GM15510 (cell line): Measurements from ENCODE around the gene CDR2.
A peak's percentile ranks its signal among the peaks of the same experiment; 100 is the strongest.

ENCODE experiments used
- POLR2A ChIP-seq: IDR thresholded peaks from 3 replicates; pipeline ENCODE4 v1.6.1; 2011; ENCODE audit warnings: borderline replicate concordance; ENCODE audit not compliant: insufficient read length; ENCODE audit errors: extremely low read depth

CDR2 gene

GRCh38 chr16:22374311-22375116, at the start of gene CDR2:
Gene CDR2, minus strand, starts transcription at chr16:22374619. Its CDS starts 310 bp downstream, at chr16:22374309.
- TF ChIP-seq POLR2A: peak; percentile 91

GRCh38 chr16:22423716-22424115, 49.3 kb upstream of the CDR2 start:
- TF ChIP-seq POLR2A: no peak

- TF ChIP-seq POLR2A: no peak
Observed at GRCh38 chr16:22421136-22421535, 46.7 kb upstream of the CDR2 start.

- TF ChIP-seq POLR2A: no peak
Observed at GRCh38 chr16:22420606-22421135, 46.3 kb upstream of the CDR2 start.

- no peak for TF ChIP-seq POLR2A
Observed at GRCh38 chr16:22419908-22420307, 45.5 kb upstream of the CDR2 start.

- TF ChIP-seq POLR2A: no peak
Observed at GRCh38 chr16:22418826-22419225, 44.4 kb upstream of the CDR2 start.

- TF ChIP-seq POLR2A: no peak
Observed at GRCh38 chr16:22417019-22417418, 42.6 kb upstream of the CDR2 start.

GRCh38 chr16:22413819-22414218, 39.4 kb upstream of the CDR2 start:
- no peak for TF ChIP-seq POLR2A

- no peak for TF ChIP-seq POLR2A
Observed at GRCh38 chr16:22407486-22407885, 33.1 kb upstream of the CDR2 start.

GRCh38 chr16:22402191-22402590, 27.8 kb upstream of the CDR2 start:
- TF ChIP-seq POLR2A: no peak

- no peak for TF ChIP-seq POLR2A
Observed at GRCh38 chr16:22400900-22401299, 26.5 kb upstream of the CDR2 start.

- no peak for TF ChIP-seq POLR2A
Observed at GRCh38 chr16:22397931-22398330, 23.5 kb upstream of the CDR2 start.

- TF ChIP-seq POLR2A: no peak
Observed at GRCh38 chr16:22397464-22397863, 23.0 kb upstream of the CDR2 start.

GRCh38 chr16:22395960-22396359, 21.5 kb upstream of the CDR2 start:
- no peak for TF ChIP-seq POLR2A

GRCh38 chr16:22394121-22394520, 19.7 kb upstream of the CDR2 start:
- TF ChIP-seq POLR2A: no peak

GRCh38 chr16:22388101-22388644, 13.8 kb upstream of the CDR2 start:
- TF ChIP-seq POLR2A: no peak
